HG02973 (cell line): ENCODE results near the gene NXPH4.

Source experiments
- ATAC-seq: cut with Tn5 transposase; IDR thresholded peaks from one replicate; pipeline ENCODE4 v1.9.1; 2021; ENCODE audit warnings: moderate library complexity; ENCODE audit not compliant: unreplicated experiment

The NXPH4 gene

GRCh38 chr12:57183939-57184725, 32.5 kb upstream of the NXPH4 start:
- no peak for ATAC-seq

- no peak for ATAC-seq
Observed at GRCh38 chr12:57185403-57185802, 31.2 kb upstream of the NXPH4 start.

- ATAC-seq = no peak
Observed at GRCh38 chr12:57185906-57186508, 30.6 kb upstream of the NXPH4 start.

GRCh38 chr12:57187222-57188089, 29.1 kb upstream of the NXPH4 start:
- ATAC-seq = no peak

- ATAC-seq = no peak
Observed at GRCh38 chr12:57188090-57188425, 28.5 kb upstream of the NXPH4 start.

GRCh38 chr12:57190037-57190436, 26.6 kb upstream of the NXPH4 start:
- ATAC-seq = no peak

- ATAC-seq = no peak
Observed at GRCh38 chr12:57190821-57191220, 25.8 kb upstream of the NXPH4 start.

- ATAC-seq = no peak
Observed at GRCh38 chr12:57191410-57191809, 25.2 kb upstream of the NXPH4 start.

- no peak for ATAC-seq
Observed at GRCh38 chr12:57192920-57193319, 23.7 kb upstream of the NXPH4 start.

- no peak for ATAC-seq
Observed at GRCh38 chr12:57193706-57194245, 22.8 kb upstream of the NXPH4 start.

- no peak for ATAC-seq
Observed at GRCh38 chr12:57194253-57194652, 22.3 kb upstream of the NXPH4 start.

- no peak for ATAC-seq
Observed at GRCh38 chr12:57195186-57195585, 21.4 kb upstream of the NXPH4 start.

GRCh38 chr12:57195611-57196371, 20.8 kb upstream of the NXPH4 start:
- no peak for ATAC-seq

GRCh38 chr12:57196439-57196838, 20.2 kb upstream of the NXPH4 start:
- ATAC-seq = no peak

GRCh38 chr12:57196956-57197355, 19.6 kb upstream of the NXPH4 start:
- ATAC-seq = no peak

- ATAC-seq = no peak
Observed at GRCh38 chr12:57198329-57198728, 18.3 kb upstream of the NXPH4 start.

- no peak for ATAC-seq
Observed at GRCh38 chr12:57199191-57199590, 17.4 kb upstream of the NXPH4 start.

- ATAC-seq = no peak
Observed at GRCh38 chr12:57200497-57200896, 16.1 kb upstream of the NXPH4 start.

GRCh38 chr12:57201219-57201618, 15.4 kb upstream of the NXPH4 start:
- no peak for ATAC-seq

GRCh38 chr12:57201631-57202030, 15.0 kb upstream of the NXPH4 start:
- no peak for ATAC-seq

GRCh38 chr12:57202321-57202720, 14.3 kb upstream of the NXPH4 start:
- ATAC-seq = no peak
